Neural progenitor cell (in vitro differentiated cells): ENCODE data around the gene TENT5D. TPM values are rescaled to one million over a fixed set of nuclear protein-coding genes. Genes with fewer than 3 reads are reported as not detected.

Source experiments
- DNase-seq: peaks from one replicate; pipeline ENCODE4 v3.0.0-alpha.2; 2016; ENCODE audit warnings: low spot score
- H2AFZ ChIP-seq: fragments of 200-600 bp; sonication (generic); replicated peaks from 2 replicates; pipeline ENCODE4 v1.6.1; 2016; ENCODE audit warnings: antibody characterized with exemption
- H3F3A ChIP-seq: fragments of 200-600 bp; sonication (generic); 2 replicates; pipeline ENCODE4 v1.6.1; 2016; ENCODE audit warnings: antibody characterized with exemption, low read depth
- H3K27ac ChIP-seq: fragments of 200-600 bp; sonication (generic); 2 replicates; pipeline ENCODE4 v1.5.1; 2016; ENCODE audit warnings: mild to moderate bottlenecking
- H3K27me3 ChIP-seq: fragments of 200-600 bp; sonication (generic); 2 replicates; pipeline ENCODE4 v1.6.1; 2016; ENCODE audit warnings: mild to moderate bottlenecking, moderate library complexity
- H3K36me3 ChIP-seq: fragments of 200-600 bp; sonication (generic); 2 replicates; pipeline ENCODE4 v1.5.1; 2016
- H3K4me1 ChIP-seq: fragments of 200-600 bp; sonication (generic); 2 replicates; pipeline ENCODE4 v1.6.1; 2016; ENCODE audit warnings: mixed run types
- H3K4me2 ChIP-seq: fragments of 200-600 bp; sonication (generic); 2 replicates; pipeline ENCODE4 v1.6.1; 2016
- H3K4me3 ChIP-seq: fragments of 200-600 bp; sonication (generic); 2 replicates; pipeline ENCODE4 v1.5.1; 2016
- H3K79me2 ChIP-seq: fragments of 200-600 bp; sonication (generic); 2 replicates; pipeline ENCODE4 v1.6.1; 2016; ENCODE audit warnings: low read depth
- H3K9ac ChIP-seq: fragments of 200-600 bp; sonication (generic); 2 replicates; pipeline ENCODE4 v1.6.1; 2016
- H3K9me3 ChIP-seq: fragments of 200-600 bp; sonication (generic); 2 replicates; pipeline ENCODE4 v1.5.1; 2016; ENCODE audit warnings: low read depth
- H4K20me1 ChIP-seq: fragments of 200-600 bp; sonication (generic); 2 replicates; pipeline ENCODE4 v1.6.1; 2016; ENCODE audit warnings: low read depth
- H3K27ac Mint-ChIP-seq: 3 replicates; pipeline ENCODE4 v1.8.0; 2021; ENCODE audit warnings: mixed read lengths
- H3K27me3 Mint-ChIP-seq: 2 replicates; pipeline ENCODE4 v1.8.0; 2022; ENCODE audit warnings: low read depth, mild to moderate bottlenecking, inconsistent platforms, moderate library complexity, mixed read lengths; ENCODE audit not compliant: insufficient read depth
- H3K36me3 Mint-ChIP-seq: 3 replicates; pipeline ENCODE4 v1.8.0; 2021; ENCODE audit warnings: mixed read lengths
- H3K4me1 Mint-ChIP-seq: 3 replicates; pipeline ENCODE4 v1.8.0; 2021; ENCODE audit warnings: mixed read lengths
- H3K4me3 Mint-ChIP-seq: 3 replicates; pipeline ENCODE4 v1.8.0; 2021; ENCODE audit warnings: mild to moderate bottlenecking, moderate library complexity, mixed read lengths
- H3K9me3 Mint-ChIP-seq: 3 replicates; pipeline ENCODE4 v1.8.0; 2020; ENCODE audit warnings: mixed read lengths
- EZH2 ChIP-seq: fragments of 200-600 bp; sonication (generic); IDR thresholded peaks from 2 replicates; pipeline ENCODE4 v1.6.1; 2017; ENCODE audit warnings: antibody characterized with exemption, mild to moderate bottlenecking, moderate library complexity
- EZH2phosphoT487 ChIP-seq: fragments of 200-600 bp; sonication (generic); IDR thresholded peaks from 2 replicates; pipeline ENCODE4 v1.6.1; 2017; ENCODE audit warnings: antibody characterized with exemption
- total RNA-seq: library from RNA; depleted of rRNA; stranded (reverse); fragments of >200 nt; gene quantifications from 2 replicates; pipeline ENCODE4 v1.2.3, GENCODE V29; 2015; ENCODE audit warnings: low replicate concordance
- TF ChIP-seq, protein P1 (sequence below): fragments of 200-600 bp; sonication (generic); IDR thresholded peaks from 2 replicates; pipeline ENCODE4 v1.5.1; 2017; ENCODE audit warnings: antibody characterized with exemption, mild to moderate bottlenecking

The TENT5D gene
- total RNA-seq, 1 donor from 2014 or later: not detected

- Histone ChIP-seq H3K9ac (no peak overlapping the region), H3K79me2 (no peaks in the 10 kb centered on the region), H3K27me3 (no peaks in the 10 kb centered on the region), H3F3A (no peaks in the 10 kb centered on the region), H4K20me1 (no peaks in the 10 kb centered on the region), H3K4me2 (no peak overlapping the region), H3K9me3 (peaks cover 9% of the 10 kb centered on the region), H2AFZ (no peak overlapping the region), H3K27ac (no peak overlapping the region), H3K4me1 (no peaks in the 10 kb centered on the region), H3K4me3 (no peak overlapping the region), H3K36me3 (no peaks in the 10 kb centered on the region)
- no peak for DNase-seq
- Mint-ChIP-seq H3K36me3 (no peaks in the 10 kb centered on the region), H3K9me3 (peaks cover 8% of the 10 kb centered on the region), H3K27ac (no peak overlapping the region), H3K4me1 (no peaks in the 10 kb centered on the region), H3K4me3 (no peak overlapping the region), H3K27me3 (no peaks in the 10 kb centered on the region)
- TF ChIP-seq EZH2: no peak
- TF ChIP-seq, protein P1, sequence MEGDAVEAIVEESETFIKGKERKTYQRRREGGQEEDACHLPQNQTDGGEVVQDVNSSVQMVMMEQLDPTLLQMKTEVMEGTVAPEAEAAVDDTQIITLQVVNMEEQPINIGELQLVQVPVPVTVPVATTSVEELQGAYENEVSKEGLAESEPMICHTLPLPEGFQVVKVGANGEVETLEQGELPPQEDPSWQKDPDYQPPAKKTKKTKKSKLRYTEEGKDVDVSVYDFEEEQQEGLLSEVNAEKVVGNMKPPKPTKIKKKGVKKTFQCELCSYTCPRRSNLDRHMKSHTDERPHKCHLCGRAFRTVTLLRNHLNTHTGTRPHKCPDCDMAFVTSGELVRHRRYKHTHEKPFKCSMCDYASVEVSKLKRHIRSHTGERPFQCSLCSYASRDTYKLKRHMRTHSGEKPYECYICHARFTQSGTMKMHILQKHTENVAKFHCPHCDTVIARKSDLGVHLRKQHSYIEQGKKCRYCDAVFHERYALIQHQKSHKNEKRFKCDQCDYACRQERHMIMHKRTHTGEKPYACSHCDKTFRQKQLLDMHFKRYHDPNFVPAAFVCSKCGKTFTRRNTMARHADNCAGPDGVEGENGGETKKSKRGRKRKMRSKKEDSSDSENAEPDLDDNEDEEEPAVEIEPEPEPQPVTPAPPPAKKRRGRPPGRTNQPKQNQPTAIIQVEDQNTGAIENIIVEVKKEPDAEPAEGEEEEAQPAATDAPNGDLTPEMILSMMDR: no peak
- TF ChIP-seq EZH2phosphoT487: no peak
Observed at GRCh38 chrX:80471582-80471981, 51.3 kb downstream of the TENT5D start.

DNA sequence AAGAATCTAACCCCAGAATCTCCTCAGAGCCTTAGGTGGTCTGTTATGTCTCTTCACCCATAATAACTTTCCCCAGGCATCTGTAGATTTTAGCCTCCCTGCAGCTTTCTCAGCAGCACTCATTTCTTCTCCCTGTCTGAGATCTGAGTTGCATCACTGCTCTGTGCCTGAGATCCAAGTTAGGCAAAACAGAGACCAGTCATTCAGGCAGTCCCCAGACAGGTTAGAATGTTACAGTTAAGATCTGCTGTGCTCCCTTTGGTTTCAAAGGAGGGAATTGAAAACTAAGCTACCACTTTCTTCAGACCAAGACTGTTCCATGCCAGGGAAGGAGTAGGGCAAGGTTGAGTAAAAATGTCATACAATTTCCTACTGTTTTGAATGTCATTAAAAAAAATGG is 65.3 kb downstream of the TENT5D start:
- Histone ChIP-seq H3K4me1 (no peaks in the 10 kb centered on the region), H3K4me3 (no peak overlapping the region), H3K27ac (no peak overlapping the region), H4K20me1 (no peaks in the 10 kb centered on the region), H3K79me2 (no peaks in the 10 kb centered on the region), H3K4me2 (no peak overlapping the region), H2AFZ (no peak overlapping the region), H3K9ac (no peak overlapping the region), H3K36me3 (no peaks in the 10 kb centered on the region), H3F3A (no peaks in the 10 kb centered on the region), H3K27me3 (no peaks in the 10 kb centered on the region), H3K9me3 (peaks cover 17% of the 10 kb centered on the region)
- Mint-ChIP-seq H3K9me3 (peaks cover 14% of the 10 kb centered on the region), H3K4me1 (no peaks in the 10 kb centered on the region), H3K4me3 (no peak overlapping the region), H3K27ac (no peak overlapping the region), H3K27me3 (no peaks in the 10 kb centered on the region), H3K36me3 (no peaks in the 10 kb centered on the region)
- TF ChIP-seq, protein P1: no peak
- TF ChIP-seq EZH2phosphoT487 (no peak), EZH2 (no peak)
- no peak for DNase-seq

- no peaks in the 10 kb centered on the region for H3F3A ChIP-seq
- no peaks in the 10 kb centered on the region for H3K27me3 ChIP-seq
- no peak overlapping the region for H3K27ac Mint-ChIP-seq
- no peaks in the 10 kb centered on the region for H4K20me1 ChIP-seq
- TF ChIP-seq EZH2phosphoT487 (no peak), EZH2 (no peak)
- TF ChIP-seq, protein P1: no peak
- peaks cover 17% of the 10 kb centered on the region for H3K9me3 ChIP-seq
- H3K4me1 ChIP-seq: no peaks in the 10 kb centered on the region
- no peak overlapping the region for H3K4me3 ChIP-seq
- H3K4me3 Mint-ChIP-seq: no peak overlapping the region
- H3K36me3 ChIP-seq: no peaks in the 10 kb centered on the region
- no peak overlapping the region for H3K27ac ChIP-seq
- DNase-seq: no peak
- H2AFZ ChIP-seq: no peak overlapping the region
- H3K4me1 Mint-ChIP-seq: no peaks in the 10 kb centered on the region
- H3K9me3 Mint-ChIP-seq: peaks cover 15% of the 10 kb centered on the region
- H3K9ac ChIP-seq: no peak overlapping the region
- no peak overlapping the region for H3K4me2 ChIP-seq
- H3K79me2 ChIP-seq: no peaks in the 10 kb centered on the region
- H3K36me3 Mint-ChIP-seq: no peaks in the 10 kb centered on the region
- H3K27me3 Mint-ChIP-seq: no peaks in the 10 kb centered on the region
Observed at GRCh38 chrX:80486299-80486698, 66.1 kb downstream of the TENT5D start.
